ENCODE data around the gene OGDH.

Gene OGDH

GRCh38 chr7:44618753-44619152 lies 12.3 kb downstream of the OGDH start:
- no peak for DNase-seq

GRCh38 chr7:44621034-44621749 lies 14.8 kb downstream of the OGDH start:
- no peak for DNase-seq

GRCh38 chr7:44621750-44622103 lies 15.3 kb downstream of the OGDH start:
- DNase-seq = no peak

- no peak for DNase-seq
Measured at GRCh38 chr7:44622342-44623151, 16.1 kb downstream of the OGDH start.

- DNase-seq = no peak
Measured at GRCh38 chr7:44624318-44624717, 17.9 kb downstream of the OGDH start.

GRCh38 chr7:44625526-44626471 lies 19.4 kb downstream of the OGDH start:
- DNase-seq = no peak

GRCh38 chr7:44626620-44627019 lies 20.2 kb downstream of the OGDH start:
- DNase-seq = no peak

GRCh38 chr7:44629829-44630522 lies 23.5 kb downstream of the OGDH start:
- no peak for DNase-seq

- no peak for DNase-seq
Measured at GRCh38 chr7:44630792-44631457, 24.5 kb downstream of the OGDH start.

- no peak for DNase-seq
Measured at GRCh38 chr7:44631458-44632115, 25.2 kb downstream of the OGDH start.

- DNase-seq = no peak
Measured at GRCh38 chr7:44632196-44632595, 25.8 kb downstream of the OGDH start.

GRCh38 chr7:44633254-44634186 lies 27.1 kb downstream of the OGDH start:
- peak; percentile 67 for DNase-seq

- DNase-seq = no peak
Measured at GRCh38 chr7:44634187-44634838, 27.9 kb downstream of the OGDH start.

GRCh38 chr7:44634839-44635591 lies 28.6 kb downstream of the OGDH start:
- no peak for DNase-seq

- no peak for DNase-seq
Measured at GRCh38 chr7:44636041-44636584, 29.7 kb downstream of the OGDH start.

GRCh38 chr7:44636926-44637325 lies 30.5 kb downstream of the OGDH start:
- no peak for DNase-seq

GRCh38 chr7:44637788-44638594 lies 31.6 kb downstream of the OGDH start:
- peak; percentile 75 for DNase-seq

Data from activated T-cell treated with anti-CD3 and anti-CD28 coated beads, Interleukin-2, amount 50 U/mL, for 1 hour (primary cell).